GM18526 (cell line): Measurements from ENCODE around the gene NEUROD6.

ENCODE experiments used
- POLR2A ChIP-seq: IDR thresholded peaks from 3 replicates; pipeline ENCODE4 v1.6.1; 2011; ENCODE audit not compliant: insufficient read length; ENCODE audit errors: extremely low read depth

NEUROD6 gene

GRCh38 chr7:31340603-31341002 lies at the start of gene NEUROD6:
TSS of gene NEUROD6 (minus strand) at chr7:31340726. CDS start at chr7:31339268, 1,458 bp downstream.
- no peak for TF ChIP-seq POLR2A

- TF ChIP-seq POLR2A: no peak
Observed at GRCh38 chr7:31384466-31384865, 43.9 kb upstream of the NEUROD6 start.

DNA sequence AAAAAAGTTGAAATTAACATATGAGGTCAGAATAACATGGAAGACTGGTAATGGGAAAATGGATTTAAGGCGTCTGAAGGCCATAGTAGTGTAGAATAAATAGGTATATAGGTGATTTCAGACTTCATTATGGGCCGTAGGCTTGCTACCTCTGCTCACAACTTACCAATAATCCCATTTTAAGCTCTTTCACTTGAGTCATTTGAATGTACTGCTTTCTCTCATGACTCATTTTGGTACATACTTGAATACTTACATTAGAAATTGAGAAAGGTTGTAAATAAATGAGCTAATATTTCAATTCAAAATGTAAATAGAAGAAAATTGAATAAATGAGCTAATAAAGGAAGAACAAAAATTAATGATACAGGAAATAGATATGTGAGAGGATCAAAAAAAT lies 42.2 kb upstream of the NEUROD6 start:
- TF ChIP-seq POLR2A: no peak

DNA sequence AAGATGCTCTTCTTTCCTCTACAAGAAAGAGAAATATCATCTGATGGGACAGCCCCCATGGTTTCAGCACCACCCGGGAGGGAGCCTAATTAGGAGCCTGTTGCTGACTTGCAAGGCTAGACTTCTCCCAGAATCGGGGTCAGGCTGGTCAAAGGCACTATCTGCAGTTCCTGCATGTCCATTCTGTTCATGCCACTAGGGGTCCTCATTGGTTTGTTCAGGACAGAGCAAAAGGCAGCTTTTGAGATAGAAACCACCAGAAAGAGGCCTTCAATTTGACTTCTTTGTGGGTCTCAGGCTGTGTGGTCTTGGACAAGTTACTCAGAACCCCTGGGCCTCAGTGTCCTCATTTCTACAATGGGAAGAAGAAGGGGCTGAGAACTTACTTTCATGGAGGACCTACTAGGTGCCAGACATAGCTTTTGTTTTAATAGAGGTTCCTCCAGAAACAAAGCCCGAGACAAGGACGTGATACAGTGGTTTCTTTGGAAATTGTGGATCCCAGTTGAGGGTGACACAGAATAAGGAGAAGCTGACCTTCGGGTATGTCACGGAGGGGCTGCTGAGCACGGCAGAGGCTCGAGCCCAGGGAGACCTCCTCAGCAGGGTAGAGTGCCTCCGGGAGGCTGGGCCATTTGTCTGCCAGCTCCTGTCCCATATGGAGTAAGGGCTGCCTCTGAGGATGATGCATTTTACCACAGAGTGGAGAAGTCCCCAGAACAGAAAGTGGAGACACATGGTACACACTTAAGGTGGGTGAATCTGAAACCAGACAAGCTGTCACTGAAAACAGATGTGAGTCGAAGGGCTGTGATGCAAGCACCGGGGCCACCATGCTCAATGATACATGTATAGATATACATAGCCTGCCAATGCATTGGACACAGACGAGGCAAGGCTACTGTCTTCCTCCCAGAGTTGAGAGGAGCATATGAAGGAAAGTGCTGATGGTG lies 33.1 kb upstream of the NEUROD6 start:
- no peak for TF ChIP-seq POLR2A

- TF ChIP-seq POLR2A: no peak
Observed at GRCh38 chr7:31372231-31372959, 31.9 kb upstream of the NEUROD6 start.

DNA sequence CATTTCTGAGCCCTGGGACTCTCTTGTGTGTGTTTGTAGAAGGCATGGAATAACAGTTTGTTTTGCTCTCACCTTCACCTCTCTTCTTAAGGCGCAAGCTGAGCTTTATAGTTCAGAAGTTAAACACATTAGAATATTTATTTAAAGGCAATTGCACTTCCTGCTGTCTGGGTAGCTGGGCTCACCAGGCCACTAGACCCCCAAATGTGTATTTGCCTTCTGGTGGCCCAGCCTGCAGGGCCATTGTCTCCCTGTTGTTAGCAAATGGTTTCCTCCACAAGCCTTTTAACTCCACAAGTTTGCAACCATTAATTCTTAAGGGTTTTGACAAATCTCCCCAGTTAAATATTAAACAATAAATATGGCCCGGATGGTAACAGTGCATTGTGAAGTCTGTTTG lies 31.1 kb upstream of the NEUROD6 start:
- TF ChIP-seq POLR2A: no peak

DNA sequence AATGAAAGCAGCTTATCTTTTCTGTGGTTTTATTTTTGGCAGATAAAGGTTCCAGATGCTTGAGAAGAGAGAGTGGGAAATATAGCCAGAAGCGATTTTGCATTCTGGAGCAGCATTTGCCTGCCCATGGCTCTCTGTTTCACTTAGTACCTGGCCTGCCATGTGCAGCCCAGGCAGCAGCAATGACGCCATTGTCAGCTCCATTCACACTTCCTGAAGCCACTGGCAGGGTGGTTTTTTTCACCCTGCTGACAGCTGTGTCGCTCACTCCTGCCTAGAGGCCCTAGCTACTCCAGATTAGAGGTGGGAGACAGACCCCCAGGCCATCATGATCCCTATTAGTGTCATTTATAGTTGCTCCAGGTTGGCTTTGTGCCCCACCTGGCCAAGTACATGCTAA lies 30.1 kb upstream of the NEUROD6 start:
- no peak for TF ChIP-seq POLR2A

DNA sequence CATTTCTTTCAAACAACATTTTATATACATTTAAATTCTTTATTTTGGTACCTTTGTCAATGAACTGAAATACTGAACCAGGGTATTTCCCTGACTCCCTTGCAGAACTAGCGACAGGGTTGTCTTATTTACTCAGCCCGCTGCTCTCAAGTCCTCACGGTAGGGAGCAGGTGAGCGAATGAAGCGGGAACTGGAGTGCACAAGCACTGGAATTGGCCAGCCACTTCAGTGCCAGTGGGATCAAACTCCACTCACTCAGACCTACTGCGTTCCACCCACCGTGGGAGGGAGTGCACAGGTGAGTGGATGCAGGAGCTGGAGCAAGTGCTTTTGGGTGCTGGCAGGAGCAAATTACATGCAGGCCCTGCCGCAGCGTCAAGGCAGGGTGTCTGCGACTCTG lies 28.1 kb upstream of the NEUROD6 start:
- no peak for TF ChIP-seq POLR2A

GRCh38 chr7:31363496-31363895 lies 23.0 kb upstream of the NEUROD6 start:
- no peak for TF ChIP-seq POLR2A

- no peak for TF ChIP-seq POLR2A
Observed at GRCh38 chr7:31363051-31363450, 22.5 kb upstream of the NEUROD6 start.

DNA sequence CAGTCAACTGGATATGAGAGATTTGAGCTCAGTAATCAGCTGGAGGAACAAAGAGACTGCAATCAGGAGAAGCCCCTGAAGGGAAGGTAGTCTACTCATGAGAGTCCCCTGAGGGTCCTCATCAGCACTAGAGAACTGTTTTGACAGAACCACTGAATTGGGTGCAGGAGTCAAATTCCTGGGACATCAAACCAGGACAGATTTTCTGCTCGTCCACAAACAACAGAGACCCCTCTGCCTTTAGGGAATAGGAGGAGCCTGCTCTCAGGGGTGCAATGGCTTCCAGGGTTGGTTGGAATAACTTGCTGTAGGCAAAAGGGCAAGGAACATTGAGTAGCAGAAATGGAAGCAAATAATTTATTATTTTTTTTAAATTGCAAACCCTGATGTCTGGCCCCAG lies 21.9 kb upstream of the NEUROD6 start:
- no peak for TF ChIP-seq POLR2A

GRCh38 chr7:31358467-31358866 lies 17.9 kb upstream of the NEUROD6 start:
- TF ChIP-seq POLR2A: no peak

DNA sequence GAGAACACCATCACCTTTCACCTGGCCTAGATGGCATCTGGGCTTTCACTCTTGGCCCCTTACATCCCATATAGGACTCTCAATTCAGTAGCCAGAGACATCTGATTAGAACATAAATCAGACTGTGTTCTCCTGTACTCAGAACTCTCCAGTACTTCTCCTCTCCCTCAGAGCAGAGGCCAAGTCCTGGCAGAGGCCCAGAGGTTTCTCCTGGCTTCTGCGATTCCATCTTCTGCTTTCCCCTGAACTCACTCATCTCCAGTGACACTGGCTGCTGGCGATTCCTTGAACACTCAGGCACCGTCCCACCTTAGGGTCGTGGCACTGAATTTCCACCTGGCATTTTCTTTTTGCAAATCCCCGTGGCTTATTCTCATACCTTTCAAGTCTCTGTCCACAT lies 4.9 kb upstream of the NEUROD6 start:
- no peak for TF ChIP-seq POLR2A

DNA sequence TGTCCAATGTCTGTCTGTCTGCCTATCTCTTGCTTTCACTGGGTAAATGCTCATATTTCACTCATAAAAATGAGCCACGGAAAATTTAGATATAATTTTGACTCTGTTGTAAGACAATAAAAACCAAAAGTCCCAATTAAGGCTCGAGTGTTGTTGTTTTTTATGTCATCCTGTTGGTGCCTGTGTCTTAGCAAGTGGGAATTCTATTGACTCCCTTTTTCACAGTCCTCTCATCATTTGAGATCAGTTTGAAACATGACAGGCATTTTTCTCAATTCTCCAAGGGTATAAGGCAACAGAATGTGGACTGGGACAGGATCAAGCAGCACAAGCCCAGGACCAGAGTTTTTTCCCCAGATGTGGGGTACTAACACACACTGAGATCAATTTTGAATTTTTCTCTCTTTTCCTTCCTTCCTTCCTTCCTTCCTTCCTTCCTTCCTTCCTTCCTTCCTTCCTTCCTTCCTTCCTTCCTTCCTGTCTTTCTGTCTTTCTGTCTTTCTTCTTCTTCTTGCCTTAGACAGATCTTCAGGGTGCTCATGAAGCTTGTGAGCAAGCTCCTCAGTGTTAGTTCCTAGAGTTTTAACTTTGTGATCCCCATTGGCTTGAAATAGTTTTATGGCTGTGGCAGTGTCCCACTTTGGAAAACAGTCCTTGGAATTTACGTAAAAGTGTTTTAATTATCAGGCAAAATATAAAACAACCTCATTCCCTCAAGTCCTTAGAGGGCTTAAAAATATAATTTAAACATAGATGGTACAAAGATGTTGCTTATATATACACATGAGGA lies 3.2 kb upstream of the NEUROD6 start:
- TF ChIP-seq POLR2A: no peak

DNA sequence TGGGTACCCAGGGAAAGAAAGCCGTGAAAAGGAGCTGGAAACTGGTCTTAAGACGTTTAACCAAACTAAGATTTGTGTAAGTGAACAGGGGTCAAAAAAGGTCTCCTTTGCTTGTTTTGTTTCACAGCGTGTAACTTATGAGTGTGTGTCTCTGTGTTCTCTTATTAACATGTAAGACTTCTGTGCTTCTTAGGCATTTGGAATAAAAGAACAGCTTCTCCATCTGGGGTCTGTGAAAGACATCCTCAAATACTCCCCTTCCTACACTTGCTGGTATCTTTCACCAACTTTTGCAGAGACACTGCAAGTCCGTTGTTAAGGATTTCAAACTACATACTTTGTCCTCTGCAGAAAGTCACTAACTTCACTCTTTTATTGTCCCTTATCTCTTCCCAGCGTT lies 615 bp upstream of the NEUROD6 start:
- no peak for TF ChIP-seq POLR2A
